Sigmoid colon (tissue), 4 donors: ENCODE data around the gene NCOR2.

ENCODE experiments used
- CTCF ChIP-seq, 4 experiments: fragments of 450-650 bp in 3 of 4; fragments of 200-600 bp in 1 of 4; IDR thresholded peaks; one replicate each; pipeline ENCODE4 v1.5.1; 2016 to 2019; ENCODE audit warnings: antibody characterized with exemption in 4 of 4, mild to moderate bottlenecking in 3 of 4, moderate library complexity in 2 of 4
- POLR2A ChIP-seq, 2 donors: fragments of 450-650 bp; IDR thresholded peaks; one replicate each; pipeline ENCODE4 v1.6.1; 2016; ENCODE audit warnings: antibody characterized with exemption in 2 of 2, mild to moderate bottlenecking in 2 of 2, moderate library complexity in 2 of 2
- POLR2AphosphoS5 ChIP-seq, 4 donors: sonication (generic); formaldehyde crosslinking; IDR thresholded peaks; one replicate each; pipeline ENCODE4 v1.6.1; 2017; ENCODE audit warnings: antibody characterized with exemption in 4 of 4

GRCh38 chr12:124610629-124611558 lies 43.5 kb upstream of the NCOR2 start:
- TF ChIP-seq CTCF (IDR thresholded peaks at IDR 0.05), result no peak
- no peak for TF ChIP-seq POLR2A (IDR thresholded peaks at IDR 0.05)
- no peak for TF ChIP-seq POLR2AphosphoS5 (IDR thresholded peaks at IDR 0.05)
